ENCODE data around the gene RNF123. TPM values are rescaled to one million over a fixed set of nuclear protein-coding genes. Genes with fewer than 3 reads are reported as not detected.

RNF123 gene
- total and polyA plus RNA-seq, 10 of the 15 experiments (the other 5 are each of a cell fraction or from before 2014, with no cell fraction given): 4.2 to 31.5 (median 17.6) TPM

DNA sequence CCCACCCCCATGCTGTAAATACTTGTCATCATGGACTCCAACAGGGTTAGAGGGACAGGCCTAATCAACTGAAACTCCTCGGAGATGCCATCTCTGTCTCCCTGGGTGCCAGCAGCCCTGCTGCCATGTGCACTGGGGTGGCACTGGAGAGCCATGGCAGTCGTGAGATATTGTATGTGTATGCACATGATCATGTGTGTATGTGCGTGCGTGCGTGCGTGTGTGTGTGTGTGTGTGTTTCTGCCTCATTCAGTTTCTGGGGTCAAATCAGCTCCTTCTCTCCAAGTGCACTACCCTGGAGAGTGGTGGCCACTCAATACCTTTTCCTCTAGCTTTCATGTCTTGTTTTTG lies 18.4 kb upstream of the RNF123 start:
- intact Hi-C loops (cut with micrococcal nuclease; ENCODE audit: unreplicated experiment) (loop anchor here (1.0 to 10.0 kb wide), 3 partner anchors 132 to 646 kb away; partner anchors contain the start of genes IMPDH2 and NDUFAF3), in situ Hi-C loops (cut with MboI) (loop anchor here (10.0 kb wide), 1 partner anchor 136 kb away; no protein-coding TSS in a partner anchor)
- no peak overlapping the region for H3K27ac ChIP-seq (ENCODE audit: control insufficient read depth, insufficient read depth)
- FAIRE-seq (no peak), DNase-seq (ENCODE audit: low read depth, low spot score) (no peak), ATAC-seq (no peak)
- no peak overlapping the region for H2AFZ ChIP-seq (ENCODE audit: control insufficient read depth, low read depth, low read length)
- H3K79me2 ChIP-seq (ENCODE audit: control insufficient read depth, insufficient read depth, low read length): peaks cover 20% of the 10 kb centered on the region
- H3K4me3 ChIP-seq: no peak overlapping the region
- WGBS (ENCODE audit: insufficient coverage, insufficient replicate concordance, low lambda C conversion rate, missing lambda C conversion rate): 49% methylated on average over 6 of the region's 6 CpGs
- CTCF ChIA-PET: interaction anchor here (0.7 to 5.3 kb wide), 12 partner anchors 45 to 254 kb away, joined by 3 to 210 read pairs (median 4); partner anchors contain the start of gene DAG1
- BruUV-seq (replicated peaks): no TSS peak
- H3K4me2 ChIP-seq (ENCODE audit: control insufficient read depth, insufficient read depth): no peak overlapping the region
- peaks cover 10% of the 10 kb centered on the region for H3K4me1 ChIP-seq (ENCODE audit: control insufficient read depth, insufficient read depth, low read length)
- H3K36me3 ChIP-seq (ENCODE audit: control insufficient read depth in 2 of 2, insufficient read depth in 2 of 2, low read length in 1 of 2): no peaks in the 10 kb centered on the region; a peak in 1 of 4 replicates
- SMC1A ChIA-PET (ENCODE audit: uncharacterized antibody, unreplicated experiment): interaction anchor here (3.3 kb wide), 1 partner anchor 132 kb away, joined by 86 read pairs; no protein-coding TSS in a partner anchor
- no peaks in the 10 kb centered on the region for H3K27me3 ChIP-seq (replicated peaks in 1 of 2; ENCODE audit: control insufficient read depth in 2 of 2, insufficient read depth in 2 of 2, low read length in 1 of 2)
- no peaks in the 10 kb centered on the region for H3K9me3 ChIP-seq (replicated peaks; ENCODE audit: control insufficient read depth, insufficient read depth, low read length)
- RAD21 ChIA-PET (ENCODE audit: unreplicated experiment): interaction anchor here (1.1 to 3.3 kb wide), 4 partner anchors 83 to 134 kb away, joined by 3 to 89 read pairs (median 10); partner anchors contain the start of gene BSN
- H3K9ac ChIP-seq (ENCODE audit: control insufficient read depth, insufficient read depth, low read length): no peak overlapping the region
- POLR2A ChIA-PET: interaction anchor here (2.1 to 2.9 kb wide), 2 partner anchors 131 to 133 kb away, joined by 8 to 10 read pairs; no protein-coding TSS in a partner anchor
- TF ChIP-seq RBBP5 (conservative IDR thresholded peaks at IDR 0.05) (no peak), CBFB (IDR thresholded peaks at IDR 0.05; ENCODE audit: low read depth) (no peak), NFYB (IDR thresholded peaks at IDR 0.05; ENCODE audit: insufficient read depth, low read depth, low read length) (no peak), RCOR1 (conservative IDR thresholded peaks at IDR 0.05; ENCODE audit: low read depth, low read length) (no peak), GATAD2B (conservative IDR thresholded peaks at IDR 0.05; ENCODE audit: low read depth) (no peak), NFYA (IDR thresholded peaks at IDR 0.05; ENCODE audit: borderline replicate concordance, low read depth, low read length) (no peak), POLR2A (IDR thresholded peaks at IDR 0.05; ENCODE audit: low read depth, low read length) (no peak), NR2F1 (conservative IDR thresholded peaks at IDR 0.05) (no peak), EP300 (IDR thresholded peaks at IDR 0.05; ENCODE audit: borderline replicate concordance in 1 of 2, control insufficient read depth in 1 of 2, low read depth in 2 of 2, low read length in 2 of 2) (no peak)
- TF ChIP-seq, protein P1, sequence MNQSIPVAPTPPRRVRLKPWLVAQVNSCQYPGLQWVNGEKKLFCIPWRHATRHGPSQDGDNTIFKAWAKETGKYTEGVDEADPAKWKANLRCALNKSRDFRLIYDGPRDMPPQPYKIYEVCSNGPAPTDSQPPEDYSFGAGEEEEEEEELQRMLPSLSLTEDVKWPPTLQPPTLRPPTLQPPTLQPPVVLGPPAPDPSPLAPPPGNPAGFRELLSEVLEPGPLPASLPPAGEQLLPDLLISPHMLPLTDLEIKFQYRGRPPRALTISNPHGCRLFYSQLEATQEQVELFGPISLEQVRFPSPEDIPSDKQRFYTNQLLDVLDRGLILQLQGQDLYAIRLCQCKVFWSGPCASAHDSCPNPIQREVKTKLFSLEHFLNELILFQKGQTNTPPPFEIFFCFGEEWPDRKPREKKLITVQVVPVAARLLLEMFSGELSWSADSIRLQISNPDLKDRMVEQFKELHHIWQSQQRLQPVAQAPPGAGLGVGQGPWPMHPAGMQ (IDR thresholded peaks at IDR 0.05; ENCODE audit: borderline replicate concordance): no peak
- H4K20me1 ChIP-seq (ENCODE audit: control insufficient read depth, insufficient read depth): no peaks in the 10 kb centered on the region
